Right lobe of liver (tissue), 4 donors: ENCODE results near the gene GMDS.

ENCODE experiments used
- POLR2A ChIP-seq: fragments of 450-650 bp; IDR thresholded peaks from one replicate; pipeline ENCODE4 v1.6.1; 2017; ENCODE audit warnings: antibody characterized with exemption, mild to moderate bottlenecking
- TF ChIP-seq, protein P1 (sequence below), 4 donors: fragments of 200-600 bp in 3 of 4; fragments of 450-650 bp in 1 of 4; IDR thresholded peaks; one replicate each; pipeline versions ENCODE4 v1.5.1 to v1.8.0; 2016 to 2022; ENCODE audit warnings: antibody characterized with exemption in 4 of 4, mild to moderate bottlenecking in 2 of 4
- donor health status: DM: no; HTN: no; CAD: no.
- donor health status: DM: no; HTN: no; CAD: no.
- donor health status: DM: no; HTN: yes; CAD: no.

DNA sequence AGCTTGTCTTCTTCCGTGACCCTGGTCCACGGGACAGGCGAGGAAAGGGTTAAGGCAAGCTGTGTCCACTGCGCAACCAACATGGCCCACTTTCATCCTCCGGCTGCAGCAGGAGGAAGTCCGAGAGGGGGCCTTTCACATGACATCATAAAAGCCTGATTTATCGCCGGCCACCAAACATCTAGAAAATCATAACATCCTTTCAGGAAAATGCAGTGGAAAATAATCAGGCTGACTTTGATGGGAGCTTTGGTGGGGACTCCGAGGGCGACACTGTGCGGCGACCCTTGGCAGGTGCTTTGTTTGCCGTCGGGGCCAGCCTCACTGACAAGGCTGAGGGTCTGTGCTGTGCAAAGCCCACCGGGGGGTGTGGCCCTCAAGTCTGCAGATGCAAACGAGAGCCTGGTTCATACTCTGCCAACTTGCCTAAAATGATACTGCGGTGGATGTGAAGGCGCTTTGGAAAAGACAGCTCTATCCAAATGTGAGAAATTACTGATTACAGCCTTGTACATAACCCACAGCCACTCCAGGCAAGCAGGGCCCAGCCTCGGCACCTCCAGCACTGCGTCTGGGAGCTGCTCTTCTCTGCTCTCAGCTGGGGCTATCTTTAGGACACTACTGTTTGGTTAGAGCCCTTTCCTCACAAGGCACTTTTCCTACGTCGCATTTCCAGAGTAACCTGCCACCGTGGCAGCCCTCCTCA lies 609.9 kb downstream of the GMDS start:
- TF ChIP-seq, protein P1, sequence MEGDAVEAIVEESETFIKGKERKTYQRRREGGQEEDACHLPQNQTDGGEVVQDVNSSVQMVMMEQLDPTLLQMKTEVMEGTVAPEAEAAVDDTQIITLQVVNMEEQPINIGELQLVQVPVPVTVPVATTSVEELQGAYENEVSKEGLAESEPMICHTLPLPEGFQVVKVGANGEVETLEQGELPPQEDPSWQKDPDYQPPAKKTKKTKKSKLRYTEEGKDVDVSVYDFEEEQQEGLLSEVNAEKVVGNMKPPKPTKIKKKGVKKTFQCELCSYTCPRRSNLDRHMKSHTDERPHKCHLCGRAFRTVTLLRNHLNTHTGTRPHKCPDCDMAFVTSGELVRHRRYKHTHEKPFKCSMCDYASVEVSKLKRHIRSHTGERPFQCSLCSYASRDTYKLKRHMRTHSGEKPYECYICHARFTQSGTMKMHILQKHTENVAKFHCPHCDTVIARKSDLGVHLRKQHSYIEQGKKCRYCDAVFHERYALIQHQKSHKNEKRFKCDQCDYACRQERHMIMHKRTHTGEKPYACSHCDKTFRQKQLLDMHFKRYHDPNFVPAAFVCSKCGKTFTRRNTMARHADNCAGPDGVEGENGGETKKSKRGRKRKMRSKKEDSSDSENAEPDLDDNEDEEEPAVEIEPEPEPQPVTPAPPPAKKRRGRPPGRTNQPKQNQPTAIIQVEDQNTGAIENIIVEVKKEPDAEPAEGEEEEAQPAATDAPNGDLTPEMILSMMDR (IDR thresholded peaks at IDR 0.05): no peak
- no peak for TF ChIP-seq POLR2A
